GM12878 (cell line): Measurements from ENCODE around the gene IDI1. TPM values are rescaled to one million over a fixed set of nuclear protein-coding genes. Genes with fewer than 3 reads are reported as not detected.

Source experiments
- BCL11A ChIP-seq: IDR thresholded peaks from 2 replicates; pipeline ENCODE4 v1.6.1; 2011; ENCODE audit warnings: low read depth, low read length
- BCLAF1 ChIP-seq: fragments of 450-650 bp; IDR thresholded peaks from 2 replicates; pipeline ENCODE4 v1.6.1; 2017; ENCODE audit warnings: antibody characterized with exemption, mild to moderate bottlenecking, moderate library complexity
- BRCA1 ChIP-seq: IDR thresholded peaks from 2 replicates; pipeline ENCODE4 v1.6.1; 2011; ENCODE audit warnings: low read depth, low read length, improper control_type of control experiment
- CBFB ChIP-seq: IDR thresholded peaks from 2 replicates; pipeline ENCODE4 v1.6.1; 2016; ENCODE audit warnings: antibody characterized with exemption, low read depth
- IRF3 ChIP-seq: fragments of 450-650 bp; IDR thresholded peaks from 2 replicates; pipeline ENCODE4 v1.6.1; 2014; ENCODE audit warnings: mild to moderate bottlenecking
- PML ChIP-seq: IDR thresholded peaks from 2 replicates; pipeline ENCODE4 v1.6.1; 2012; ENCODE audit warnings: low read length, inconsistent platforms
- RAD51 ChIP-seq: fragments of 450-650 bp; IDR thresholded peaks from 2 replicates; pipeline ENCODE4 v1.6.1; 2016; ENCODE audit warnings: moderate library complexity, mild to moderate bottlenecking, inconsistent platforms
- RUNX3 ChIP-seq: IDR thresholded peaks from 2 replicates; pipeline ENCODE4 v1.6.1; 2012; ENCODE audit warnings: low read length, inconsistent platforms
- SKIL ChIP-seq: fragments of 450-650 bp; IDR thresholded peaks from 2 replicates; pipeline ENCODE4 v1.6.1; 2017; ENCODE audit warnings: mild to moderate bottlenecking, low read depth, inconsistent platforms; ENCODE audit not compliant: poor library complexity, severe bottlenecking
- TAF1 ChIP-seq: IDR thresholded peaks from 2 replicates; pipeline ENCODE4 v1.6.1; 2011; ENCODE audit warnings: mild to moderate bottlenecking, low read depth, low read length, borderline replicate concordance
- YBX1 ChIP-seq: fragments of 450-650 bp; IDR thresholded peaks from 2 replicates; pipeline ENCODE4 v1.6.1; 2016; ENCODE audit warnings: antibody characterized with exemption
- polyA plus RNA-seq, 11 experiments: library from polyadenylated mRNA; depleted of rRNA in 4 of 11; unstranded in 6 of 11; stranded (reverse) in 5 of 11; fragments of >200 nt; fragmentation: Nextera tagmentation in 4 of 11; fragmentation: Illumina TruSeq in 1 of 11; extraction: Ambion mirVana in 4 of 11; extraction: Trizol in 1 of 11; gene quantifications; 1 replicate in 1 of 11; 2 replicates in 10 of 11; pipeline versions ENCODE4 v1.2.1 to v1.2.3, GENCODE V29; 2011 to 2016; ENCODE audit warnings: inconsistent platforms in 2 of 11, missing spikeins in 2 of 11, low read depth in 1 of 11
- total RNA-seq, 4 experiments: library from RNA; depleted of rRNA in 3 of 4; stranded (reverse); fragments of >200 nt in 3 of 4; fragmentation: Illumina TruSeq in 1 of 4; extraction: Trizol in 1 of 4; gene quantifications; 2 replicates each; pipeline versions ENCODE4 v1.2.1 to v1.2.3, GENCODE V29; 2013 to 2021
- TF ChIP-seq, protein P1 (sequence below): fragments of 450-650 bp; conservative IDR thresholded peaks from 2 replicates; pipeline ENCODE4 v1.6.1; 2017; ENCODE audit warnings: mild to moderate bottlenecking, moderate library complexity
- TF ChIP-seq, protein P2 (sequence below): fragments of 450-650 bp; IDR thresholded peaks from 2 replicates; pipeline ENCODE4 v1.6.1; 2017; ENCODE audit warnings: low read depth, mild to moderate bottlenecking, moderate library complexity

The IDI1 gene
- total and polyA plus RNA-seq, 10 of the 15 experiments (the other 5 are each of a cell fraction or from before 2014, with no cell fraction given), result 85.5 to 223 (median 157) TPM

- TF ChIP-seq SKIL (peak; percentile 58), BRCA1 (no peak), CBFB (0 out of 2 replicates have a peak, but pooled peaks have one; percentile 8), IRF3 (peak; percentile 12; the same call in 1 of the 2 replicates), YBX1 (0 out of 2 replicates have a peak, but pooled peaks have one; percentile 14), RAD51 (no peak), BCLAF1 (no peak), BCL11A (0 out of 2 replicates have a peak, but pooled peaks have one; percentile 1), RUNX3 (peak; percentile 29; the same call in 1 of the 2 replicates), PML (0 out of 2 replicates have a peak, but pooled peaks have one; percentile 48), TAF1 (peak; percentile 39; the same call in 1 of the 2 replicates)
- TF ChIP-seq, protein P1, sequence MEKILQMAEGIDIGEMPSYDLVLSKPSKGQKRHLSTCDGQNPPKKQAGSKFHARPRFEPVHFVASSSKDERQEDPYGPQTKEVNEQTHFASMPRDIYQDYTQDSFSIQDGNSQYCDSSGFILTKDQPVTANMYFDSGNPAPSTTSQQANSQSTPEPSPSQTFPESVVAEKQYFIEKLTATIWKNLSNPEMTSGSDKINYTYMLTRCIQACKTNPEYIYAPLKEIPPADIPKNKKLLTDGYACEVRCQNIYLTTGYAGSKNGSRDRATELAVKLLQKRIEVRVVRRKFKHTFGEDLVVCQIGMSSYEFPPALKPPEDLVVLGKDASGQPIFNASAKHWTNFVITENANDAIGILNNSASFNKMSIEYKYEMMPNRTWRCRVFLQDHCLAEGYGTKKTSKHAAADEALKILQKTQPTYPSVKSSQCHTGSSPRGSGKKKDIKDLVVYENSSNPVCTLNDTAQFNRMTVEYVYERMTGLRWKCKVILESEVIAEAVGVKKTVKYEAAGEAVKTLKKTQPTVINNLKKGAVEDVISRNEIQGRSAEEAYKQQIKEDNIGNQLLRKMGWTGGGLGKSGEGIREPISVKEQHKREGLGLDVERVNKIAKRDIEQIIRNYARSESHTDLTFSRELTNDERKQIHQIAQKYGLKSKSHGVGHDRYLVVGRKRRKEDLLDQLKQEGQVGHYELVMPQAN, result peak; percentile 75
- TF ChIP-seq, protein P2, sequence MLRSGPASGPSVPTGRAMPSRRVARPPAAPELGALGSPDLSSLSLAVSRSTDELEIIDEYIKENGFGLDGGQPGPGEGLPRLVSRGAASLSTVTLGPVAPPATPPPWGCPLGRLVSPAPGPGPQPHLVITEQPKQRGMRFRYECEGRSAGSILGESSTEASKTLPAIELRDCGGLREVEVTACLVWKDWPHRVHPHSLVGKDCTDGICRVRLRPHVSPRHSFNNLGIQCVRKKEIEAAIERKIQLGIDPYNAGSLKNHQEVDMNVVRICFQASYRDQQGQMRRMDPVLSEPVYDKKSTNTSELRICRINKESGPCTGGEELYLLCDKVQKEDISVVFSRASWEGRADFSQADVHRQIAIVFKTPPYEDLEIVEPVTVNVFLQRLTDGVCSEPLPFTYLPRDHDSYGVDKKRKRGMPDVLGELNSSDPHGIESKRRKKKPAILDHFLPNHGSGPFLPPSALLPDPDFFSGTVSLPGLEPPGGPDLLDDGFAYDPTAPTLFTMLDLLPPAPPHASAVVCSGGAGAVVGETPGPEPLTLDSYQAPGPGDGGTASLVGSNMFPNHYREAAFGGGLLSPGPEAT, result no peak; the same call in 1 of the 2 replicates
Measured at GRCh38 chr10:1049425-1049958, 573 bp upstream of the IDI1 start (continued).
